ENCODE data around the gene BCL3.

BCL3 gene

GRCh38 chr19:44742330-44743061 lies 6.0 kb upstream of the BCL3 start:
- no peak for DNase-seq (ENCODE audit: low spot score)

GRCh38 chr19:44744871-44745332 lies 3.6 kb upstream of the BCL3 start:
- DNase-seq (ENCODE audit: low spot score) = no peak

GRCh38 chr19:44745341-44745831 lies 3.1 kb upstream of the BCL3 start:
- DNase-seq (ENCODE audit: low spot score) = no peak

GRCh38 chr19:44745887-44746600 lies 2.5 kb upstream of the BCL3 start:
- no peak for DNase-seq (ENCODE audit: low spot score)

- DNase-seq (ENCODE audit: low spot score) = no peak
Observed at GRCh38 chr19:44746616-44746945, 1.9 kb upstream of the BCL3 start.

GRCh38 chr19:44746946-44747738 lies 1.4 kb upstream of the BCL3 start:
- DNase-seq (ENCODE audit: low spot score) = peak; percentile 78

- DNase-seq (ENCODE audit: low spot score) = peak; percentile 21
Observed at GRCh38 chr19:44747739-44748425, 626 bp upstream of the BCL3 start.

GRCh38 chr19:44749292-44749691 lies 784 bp downstream of the BCL3 start:
- DNase-seq (ENCODE audit: low spot score) = no peak

- DNase-seq (ENCODE audit: low spot score) = no peak
Observed at GRCh38 chr19:44749994-44750393, 1.5 kb downstream of the BCL3 start.

- DNase-seq (ENCODE audit: low spot score) = no peak
Observed at GRCh38 chr19:44752123-44752815, 3.8 kb downstream of the BCL3 start.

GRCh38 chr19:44752816-44753625 lies 4.5 kb downstream of the BCL3 start:
- peak; percentile 78 for DNase-seq (ENCODE audit: low spot score)

- no peak for DNase-seq (ENCODE audit: low spot score)
Observed at GRCh38 chr19:44753626-44753931, 5.1 kb downstream of the BCL3 start.

GRCh38 chr19:44753932-44754749 lies 5.6 kb downstream of the BCL3 start:
- peak; percentile 54 for DNase-seq (ENCODE audit: low spot score)

- DNase-seq (ENCODE audit: low spot score) = no peak
Observed at GRCh38 chr19:44754750-44755080, 6.2 kb downstream of the BCL3 start.

- no peak for DNase-seq (ENCODE audit: low spot score)
Observed at GRCh38 chr19:44755219-44755618, 6.7 kb downstream of the BCL3 start.

- DNase-seq (ENCODE audit: low spot score) = no peak
Observed at GRCh38 chr19:44756089-44756562, 7.6 kb downstream of the BCL3 start.

GRCh38 chr19:44757057-44757734 lies 8.7 kb downstream of the BCL3 start:
- DNase-seq (ENCODE audit: low spot score) = peak; percentile 33

GRCh38 chr19:44757735-44758505 lies 9.4 kb downstream of the BCL3 start:
- peak; percentile 45 for DNase-seq (ENCODE audit: low spot score)

Measured in Ammon's horn (tissue), 1 donor.